ENCODE results near the gene ARID1B.

ARID1B gene

GRCh38 chr6:156794546-156795354, 17.6 kb downstream of the ARID1B start:
- DNase-seq, result no peak

- no peak for DNase-seq
Observed at GRCh38 chr6:156795825-156796224, 18.6 kb downstream of the ARID1B start.

- DNase-seq, result no peak
Observed at GRCh38 chr6:156796627-156797026, 19.4 kb downstream of the ARID1B start.

- no peak for DNase-seq
Observed at GRCh38 chr6:156797901-156798735, 20.9 kb downstream of the ARID1B start.

GRCh38 chr6:156801712-156802111, 24.5 kb downstream of the ARID1B start:
- DNase-seq, result no peak

GRCh38 chr6:156803353-156803752, 26.2 kb downstream of the ARID1B start:
- no peak for DNase-seq

- peak in 1 of 2 donors; percentile 35 for DNase-seq
Observed at GRCh38 chr6:156804402-156804801, 27.2 kb downstream of the ARID1B start.

- DNase-seq, result no peak
Observed at GRCh38 chr6:156806155-156806554, 29.0 kb downstream of the ARID1B start.

- DNase-seq, result no peak
Observed at GRCh38 chr6:156807028-156807427, 29.9 kb downstream of the ARID1B start.

GRCh38 chr6:156807795-156808194, 30.6 kb downstream of the ARID1B start:
- no peak for DNase-seq

- DNase-seq, result no peak
Observed at GRCh38 chr6:156808287-156808686, 31.1 kb downstream of the ARID1B start.

- no peak for DNase-seq
Observed at GRCh38 chr6:156809034-156809433, 31.9 kb downstream of the ARID1B start.

- no peak for DNase-seq
Observed at GRCh38 chr6:156809446-156810178, 32.4 kb downstream of the ARID1B start.

- DNase-seq, result no peak
Observed at GRCh38 chr6:156814036-156814581, 36.9 kb downstream of the ARID1B start.

GRCh38 chr6:156816505-156816904, 39.3 kb downstream of the ARID1B start:
- DNase-seq, result no peak

- no peak for DNase-seq
Observed at GRCh38 chr6:156820089-156820798, 43.1 kb downstream of the ARID1B start.

GRCh38 chr6:156821707-156822106, 44.5 kb downstream of the ARID1B start:
- DNase-seq, result no peak

GRCh38 chr6:156822747-156823206, 45.6 kb downstream of the ARID1B start:
- DNase-seq, result no peak

GRCh38 chr6:156824142-156824541, 47.0 kb downstream of the ARID1B start:
- DNase-seq, result no peak

GRCh38 chr6:156825475-156825874, 48.3 kb downstream of the ARID1B start:
- no peak for DNase-seq

GRCh38 chr6:156826290-156826955, 49.2 kb downstream of the ARID1B start:
- no peak for DNase-seq

GRCh38 chr6:156827382-156827781, 50.2 kb downstream of the ARID1B start:
- DNase-seq, result no peak
